ENCODE measurements around the gene CDH13.

Gene CDH13

DNA sequence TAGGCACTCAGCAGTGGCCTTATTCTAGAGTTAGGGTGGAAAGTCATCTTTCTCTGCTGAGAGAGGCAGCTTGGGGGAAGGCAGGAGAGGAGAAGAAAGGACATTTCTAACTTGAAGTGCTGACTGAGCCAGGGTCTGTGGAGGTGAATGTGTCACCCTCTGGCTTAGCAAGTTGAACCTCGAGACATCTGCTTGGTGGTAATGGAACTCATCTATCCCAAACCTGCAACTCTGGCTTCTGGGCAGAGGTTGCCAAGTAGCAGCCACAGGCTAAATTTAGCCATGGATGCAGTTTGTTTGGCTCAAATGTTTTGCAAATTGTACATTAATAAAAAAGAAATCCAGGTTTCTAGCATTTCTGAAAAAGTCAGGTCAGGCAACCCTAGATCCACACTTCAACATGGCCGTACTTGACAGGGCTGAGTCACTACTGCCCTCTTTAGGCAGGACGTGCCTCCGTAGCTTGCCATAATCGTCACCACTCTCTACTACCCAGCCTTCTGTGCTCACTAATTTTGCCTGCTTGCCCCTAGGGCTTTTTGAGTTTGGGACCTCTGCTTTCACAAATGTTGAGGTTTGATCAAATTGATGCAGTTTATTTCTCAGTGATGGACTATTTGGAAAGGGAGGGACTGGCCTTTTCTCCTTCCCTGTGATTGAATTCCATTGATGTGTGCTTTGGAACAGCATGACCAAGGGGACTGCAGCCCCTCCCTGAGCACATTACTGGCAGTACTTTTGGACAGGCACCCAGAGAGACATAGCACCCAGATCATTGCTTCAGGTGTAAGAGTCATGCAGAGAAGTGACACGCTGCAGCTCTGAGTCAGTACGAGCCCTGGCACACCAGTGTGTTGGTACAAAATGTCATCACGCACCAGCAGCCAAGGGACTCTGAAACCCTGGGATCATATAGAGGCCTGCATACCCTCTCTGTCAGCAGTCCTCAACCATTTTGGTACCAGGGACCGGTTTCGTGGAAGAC, 5.2 kb downstream of the CDH13 start:
- Histone ChIP-seq H3K36me3 (ENCODE audit: control insufficient read depth in 2 of 2, insufficient read depth in 1 of 2, low read length in 2 of 2) (no peaks in the 10 kb centered on the region), H3K9me3 (ENCODE audit: control insufficient read depth, insufficient read depth, low read depth, low read length) (no peaks in the 10 kb centered on the region), H3K27ac (ENCODE audit: extremely low read depth, low read depth, low read length) (no peak overlapping the region), H3K4me1 (ENCODE audit: control insufficient read depth, insufficient read depth, low read length) (no peaks in the 10 kb centered on the region), H3K4me3 (ENCODE audit: low read depth, low read length) (no peak overlapping the region)
- POLR2A ChIA-PET = no interaction called here
- no peak for TF ChIP-seq ZNF239 (tag by site-specific recombination; IDR thresholded peaks at IDR 0.05)
- no peak for TF ChIP-seq REPIN1 (tag by site-specific recombination; IDR thresholded peaks at IDR 0.05; ENCODE audit: low read depth)
- no peak for TF ChIP-seq ZNF248 (tag by site-specific recombination; IDR thresholded peaks at IDR 0.05)
- no peak for TF ChIP-seq ZNF184 (tag by site-specific recombination; IDR thresholded peaks at IDR 0.05)
- no peak for TF ChIP-seq ZNF302 (tag by site-specific recombination; IDR thresholded peaks at IDR 0.05; ENCODE audit: low read depth)
- TF ChIP-seq SP3 (tag by site-specific recombination; IDR thresholded peaks at IDR 0.05) = no peak
- no peak for TF ChIP-seq ZNF677 (tag by site-specific recombination; IDR thresholded peaks at IDR 0.05)
- TF ChIP-seq PRDM4 (tag by site-specific recombination; IDR thresholded peaks at IDR 0.05) = no peak
- no peak for TF ChIP-seq ZNF692 (tag by site-specific recombination; IDR thresholded peaks at IDR 0.05)
- TF ChIP-seq KLF16 (tag by site-specific recombination; IDR thresholded peaks at IDR 0.05) = no peak
- no peak for TF ChIP-seq ZNF561 (tag by site-specific recombination; IDR thresholded peaks at IDR 0.05; ENCODE audit: borderline replicate concordance)
- no peak for TF ChIP-seq ZNF549 (tag by site-specific recombination; IDR thresholded peaks at IDR 0.05)
- no peak for TF ChIP-seq KLF8 (tag by site-specific recombination; IDR thresholded peaks at IDR 0.05)
- TF ChIP-seq, protein P1, sequence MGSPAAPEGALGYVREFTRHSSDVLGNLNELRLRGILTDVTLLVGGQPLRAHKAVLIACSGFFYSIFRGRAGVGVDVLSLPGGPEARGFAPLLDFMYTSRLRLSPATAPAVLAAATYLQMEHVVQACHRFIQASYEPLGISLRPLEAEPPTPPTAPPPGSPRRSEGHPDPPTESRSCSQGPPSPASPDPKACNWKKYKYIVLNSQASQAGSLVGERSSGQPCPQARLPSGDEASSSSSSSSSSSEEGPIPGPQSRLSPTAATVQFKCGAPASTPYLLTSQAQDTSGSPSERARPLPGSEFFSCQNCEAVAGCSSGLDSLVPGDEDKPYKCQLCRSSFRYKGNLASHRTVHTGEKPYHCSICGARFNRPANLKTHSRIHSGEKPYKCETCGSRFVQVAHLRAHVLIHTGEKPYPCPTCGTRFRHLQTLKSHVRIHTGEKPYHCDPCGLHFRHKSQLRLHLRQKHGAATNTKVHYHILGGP (tag by site-specific recombination; IDR thresholded peaks at IDR 0.05) = no peak
- no peak for TF ChIP-seq YY1 (tag by site-specific recombination; IDR thresholded peaks at IDR 0.05)
- CTCF ChIA-PET = interaction anchor here (0.6 to 3.1 kb wide), 4 partner anchors 8 to 368 kb away, joined by 3 to 28 read pairs (median 8); no protein-coding TSS in a partner anchor

DNA sequence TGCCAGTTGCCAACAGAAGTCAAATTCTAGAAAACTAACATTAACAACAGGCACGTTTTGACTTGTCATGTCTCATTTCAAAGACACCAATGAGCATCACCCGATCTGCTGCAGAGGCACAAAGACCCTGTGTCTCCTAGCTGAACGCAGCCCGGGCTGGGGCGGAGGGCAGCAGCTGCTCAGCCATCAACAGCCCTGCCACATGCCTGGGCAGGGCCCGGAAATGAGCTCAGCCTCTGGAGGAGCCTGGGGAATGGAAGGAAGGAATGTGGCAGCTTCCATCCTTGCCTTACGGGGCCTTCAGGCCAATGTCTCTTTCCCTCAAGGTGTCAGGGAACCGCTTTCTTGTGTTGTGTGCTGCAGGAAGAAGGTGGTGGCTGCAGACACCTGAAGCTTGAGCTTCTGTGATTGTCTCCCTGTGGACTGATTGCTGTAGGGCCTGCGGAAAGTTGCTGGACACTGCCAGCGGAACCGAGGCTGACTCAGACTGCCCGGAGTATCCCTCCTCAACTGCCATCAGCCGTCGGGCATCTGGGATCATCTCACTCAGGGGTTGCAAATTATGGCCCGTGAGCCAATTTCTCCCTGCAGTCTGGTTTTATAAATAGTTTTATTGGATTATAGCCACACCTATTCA, 7.3 kb downstream of the CDH13 start:
- Histone ChIP-seq H3K4me1 (ENCODE audit: control insufficient read depth, insufficient read depth, low read length) (no peaks in the 10 kb centered on the region), H3K4me3 (ENCODE audit: low read depth, low read length) (no peak overlapping the region), H3K27ac (ENCODE audit: extremely low read depth, low read depth, low read length) (no peak overlapping the region), H3K36me3 (ENCODE audit: control insufficient read depth in 2 of 2, insufficient read depth in 1 of 2, low read length in 2 of 2) (no peaks in the 10 kb centered on the region), H3K9me3 (ENCODE audit: control insufficient read depth, insufficient read depth, low read depth, low read length) (no peaks in the 10 kb centered on the region)
- ChIA-PET CTCF (interaction anchor here (0.7 to 2.1 kb wide), 3 partner anchors 39 to 370 kb away, joined by 3 to 5 read pairs (median 3); no protein-coding TSS in a partner anchor), POLR2A (no interaction called here)
- TF ChIP-seq ZNF274 (IDR thresholded peaks at IDR 0.05; ENCODE audit: low read length) (no peak), ZNF274 (tag by site-specific recombination; IDR thresholded peaks at IDR 0.05; ENCODE audit: borderline replicate concordance) (no peak), ZNF501 (tag by site-specific recombination; IDR thresholded peaks at IDR 0.05) (no peak), REST (tag by site-specific recombination; IDR thresholded peaks at IDR 0.05) (no peak), GLIS2 (tag by site-specific recombination; IDR thresholded peaks at IDR 0.05) (no peak), EGR2 (tag by site-specific recombination; IDR thresholded peaks at IDR 0.05; ENCODE audit: low read depth) (no peak), ZNF544 (tag by site-specific recombination; IDR thresholded peaks at IDR 0.05) (no peak), ZNF555 (tag by site-specific recombination; conservative IDR thresholded peaks at IDR 0.05) (no peak), ZNF221 (tag by site-specific recombination; IDR thresholded peaks at IDR 0.05; ENCODE audit: borderline replicate concordance) (no peak)

All from HEK293 (cell line).